ENCODE data around the gene NEBL. TPM values are rescaled to one million over a fixed set of nuclear protein-coding genes. Genes with fewer than 3 reads are reported as not detected.

The NEBL gene
- total and polyA plus RNA-seq, 2 experiments from 2014 or later = 247 to 489 TPM

GRCh38 chr10:20737107-20737506, 160.0 kb downstream of the NEBL start:
- TF ChIP-seq CTCF (IDR thresholded peaks at IDR 0.05; ENCODE audit: low read depth, low read length) = no peak

More at GRCh38 chr10:20737107-20737506, 160.0 kb downstream of the NEBL start:
- H3K9me3 ChIP-seq (ENCODE audit: low read depth) = no peaks in the 10 kb centered on the region
- H3K4me3 ChIP-seq = no peak overlapping the region
- H3K27ac ChIP-seq = no peak overlapping the region
- no peaks in the 10 kb centered on the region for H3K27me3 ChIP-seq
- no peak for DNase-seq (ENCODE audit: low read depth in 1 of 2, low spot score in 1 of 2)
- no peaks in the 10 kb centered on the region for H3K4me1 ChIP-seq (ENCODE audit: low read depth)
- H3K36me3 ChIP-seq = no peaks in the 10 kb centered on the region
